WTC11 (cell line): Measurements from ENCODE around the gene KIF5A. TPM values are rescaled to one million over a fixed set of nuclear protein-coding genes. Genes with fewer than 3 reads are reported as not detected.

Source experiments
- ATAC-seq: fragments of 200-7000 bp; cut with Tn5 transposase; 2 replicates; pipeline ENCODE4 v1.10.0; 2021; ENCODE audit warnings: mild to moderate bottlenecking, moderate library complexity
- CTCF ChIA-PET: fragments of 300-600 bp; sonication (Branson Sonifier 250); formaldehyde crosslinking; loops from one replicate; lab custom pipeline; 2021; ENCODE audit warnings: antibody characterized with exemption; lab: Charles Lee
- POLR2A ChIA-PET: fragments of 350-600 bp; sonication (Branson Sonifier 250); formaldehyde crosslinking; loops from one replicate; lab custom pipeline; 2021; ENCODE audit warnings: antibody characterized with exemption; lab: Charles Lee
- DNase-seq: peaks from one replicate; pipeline ENCODE4 v3.0.0; 2021; ENCODE audit warnings: low spot score
- H3K27ac Mint-ChIP-seq: 2 replicates; pipeline ENCODE4 v1.8.0; 2021; ENCODE audit warnings: mixed read lengths
- H3K27me3 Mint-ChIP-seq: 2 replicates; pipeline ENCODE4 v1.8.0; 2021; ENCODE audit warnings: low read depth, mild to moderate bottlenecking, moderate library complexity, mixed read lengths
- H3K36me3 Mint-ChIP-seq: 2 replicates; pipeline ENCODE4 v1.8.0; 2021; ENCODE audit warnings: mixed read lengths
- H3K4me1 Mint-ChIP-seq: 2 replicates; pipeline ENCODE4 v1.8.0; 2022; ENCODE audit warnings: mixed read lengths
- H3K4me3 Mint-ChIP-seq: 2 replicates; pipeline ENCODE4 v1.8.0; 2021; ENCODE audit warnings: mild to moderate bottlenecking, moderate library complexity, mixed read lengths
- H3K9me3 Mint-ChIP-seq: 2 replicates; pipeline ENCODE4 v1.8.0; 2021; ENCODE audit warnings: mixed read lengths
- CREB1 ChIP-seq: sonication (generic); formaldehyde crosslinking; IDR thresholded peaks from 2 replicates; pipeline ENCODE4 v1.8.0; 2023; ENCODE audit warnings: mild to moderate bottlenecking, missing genetic modification reagents
- GABPB1 ChIP-seq: sonication (generic); formaldehyde crosslinking; IDR thresholded peaks from 2 replicates; pipeline ENCODE4 v1.8.1; 2023; ENCODE audit warnings: mild to moderate bottlenecking, missing genetic modification reagents
- GTF2I ChIP-seq: fragments of 250-450 bp; sonication (Bioruptor Pico); conservative IDR thresholded peaks from 2 replicates; pipeline ENCODE4 v1.4.0; 2021; ENCODE audit warnings: mild to moderate bottlenecking
- HMGA2 ChIP-seq: fragments of 250-450 bp; sonication (Bioruptor Pico); IDR thresholded peaks from 2 replicates; pipeline ENCODE4 v1.4.0; 2021; ENCODE audit warnings: mild to moderate bottlenecking, moderate library complexity
- NFYB ChIP-seq: sonication (generic); formaldehyde crosslinking; conservative IDR thresholded peaks from 2 replicates; pipeline ENCODE4 v1.8.0; 2022; ENCODE audit warnings: low read depth, missing genetic modification reagents
- RELA ChIP-seq: sonication (generic); formaldehyde crosslinking; IDR thresholded peaks from 2 replicates; pipeline ENCODE4 v1.8.1; 2022; ENCODE audit warnings: missing genetic modification reagents, mild to moderate bottlenecking, borderline replicate concordance
- TCF7 ChIP-seq: sonication (generic); formaldehyde crosslinking; IDR thresholded peaks from 2 replicates; pipeline ENCODE4 v1.8.0; 2022; ENCODE audit warnings: mild to moderate bottlenecking, low read depth, missing genetic modification reagents, moderate library complexity
- TEAD4 ChIP-seq: sonication (generic); formaldehyde crosslinking; IDR thresholded peaks from 2 replicates; pipeline ENCODE4 v1.8.0; 2022; ENCODE audit warnings: mild to moderate bottlenecking, missing genetic modification reagents
- ZNF121 ChIP-seq: sonication (generic); formaldehyde crosslinking; IDR thresholded peaks from 2 replicates; pipeline ENCODE4 v1.8.0; 2023; ENCODE audit warnings: missing genetic modification reagents
- ZNF263 ChIP-seq: sonication (generic); formaldehyde crosslinking; IDR thresholded peaks from 2 replicates; pipeline ENCODE4 v1.8.1; 2022; ENCODE audit warnings: low read depth, mild to moderate bottlenecking, moderate library complexity, missing genetic modification reagents
- ZNF317 ChIP-seq: sonication (generic); formaldehyde crosslinking; IDR thresholded peaks from 2 replicates; pipeline ENCODE4 v1.8.1; 2023; ENCODE audit warnings: low read depth, mild to moderate bottlenecking, moderate library complexity, missing genetic modification reagents, borderline replicate concordance
- ZNF416 ChIP-seq: fragments of 250-450 bp; sonication (Bioruptor Pico); IDR thresholded peaks from 2 replicates; pipeline ENCODE4 v1.9.0; 2021; ENCODE audit warnings: mild to moderate bottlenecking, inconsistent platforms
- ZNF671 ChIP-seq: fragments of 250-450 bp; sonication (Bioruptor Pico); IDR thresholded peaks from 2 replicates; pipeline ENCODE4 v1.8.0; 2021; ENCODE audit warnings: mild to moderate bottlenecking
- total RNA-seq: library from RNA; stranded (reverse); gene quantifications from 3 replicates; pipeline ENCODE4 v1.2.3, GENCODE V29; 2021
- TF ChIP-seq, protein P1 (sequence below): sonication (generic); formaldehyde crosslinking; IDR thresholded peaks from 2 replicates; pipeline ENCODE4 v1.8.1; 2023; ENCODE audit warnings: mild to moderate bottlenecking, missing genetic modification reagents
- TF ChIP-seq, protein P2 (sequence below): fragments of 250-450 bp; sonication (Bioruptor Pico); IDR thresholded peaks from 2 replicates; pipeline ENCODE4 v1.9.0; 2021; ENCODE audit warnings: mild to moderate bottlenecking
- TF ChIP-seq, protein P3 (sequence below): sonication (generic); formaldehyde crosslinking; conservative IDR thresholded peaks from 2 replicates; pipeline ENCODE4 v1.8.1; 2022; ENCODE audit warnings: mild to moderate bottlenecking, missing genetic modification reagents
- TF ChIP-seq, protein P4 (sequence below): sonication (generic); formaldehyde crosslinking; IDR thresholded peaks from 2 replicates; pipeline ENCODE4 v1.8.0; 2023; ENCODE audit warnings: mild to moderate bottlenecking, missing genetic modification reagents
- TF ChIP-seq, protein P5 (sequence below): sonication (generic); formaldehyde crosslinking; IDR thresholded peaks from 2 replicates; pipeline ENCODE4 v1.8.1; 2022; ENCODE audit warnings: low read depth, mild to moderate bottlenecking, moderate library complexity, missing genetic modification reagents, borderline replicate concordance

KIF5A gene
- total RNA-seq, 1 experiment from 2014 or later: 16.1 TPM

DNA sequence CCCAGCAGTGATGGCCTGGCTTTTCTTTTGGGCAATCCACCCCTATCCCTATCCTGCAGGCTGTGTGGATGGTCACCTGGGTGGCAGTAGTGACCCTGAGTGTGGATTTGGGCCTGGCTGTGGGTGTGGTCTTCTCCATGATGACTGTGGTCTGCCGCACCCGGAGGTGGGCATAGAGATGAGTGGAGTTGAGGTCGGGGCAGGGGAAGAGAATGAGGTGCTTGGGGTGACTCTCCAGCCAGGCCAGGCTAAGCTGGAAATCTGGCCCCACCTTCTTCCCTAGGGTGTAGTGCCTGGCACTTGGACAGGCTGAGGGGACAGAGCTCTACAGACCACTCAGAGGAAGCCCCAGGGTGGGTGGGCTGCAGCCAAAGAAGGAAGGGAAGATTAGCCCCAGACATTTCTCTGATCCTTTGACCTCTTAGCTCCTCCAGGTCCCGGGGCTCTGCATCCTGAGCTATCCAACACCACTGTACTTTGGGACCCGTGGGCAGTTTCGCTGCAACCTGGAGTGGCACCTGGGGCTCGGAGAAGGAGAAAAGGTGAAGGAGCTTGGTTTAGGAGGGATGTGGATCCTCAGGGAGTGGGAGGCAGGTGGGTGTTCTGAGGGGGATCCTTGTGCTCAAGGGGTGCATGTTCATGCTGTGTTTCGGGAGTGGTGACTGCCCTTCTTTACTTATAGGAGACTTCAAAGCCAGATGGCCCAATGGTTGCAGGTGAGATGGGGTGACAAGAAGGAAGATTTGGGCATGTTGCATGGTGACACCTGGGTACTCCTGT lies 74.8 kb downstream of the KIF5A start:
- no peaks in the 10 kb centered on the region for H3K9me3 Mint-ChIP-seq
- H3K36me3 Mint-ChIP-seq: no peaks in the 10 kb centered on the region
- no peak for ATAC-seq
- H3K27me3 Mint-ChIP-seq: peaks cover 100% of the 10 kb centered on the region
- POLR2A ChIA-PET: no interaction called here
- TF ChIP-seq ZNF263 (CRISPR knock-in tag): no peak
- TF ChIP-seq ZNF671 (CRISPR knock-in tag): no peak
- TF ChIP-seq ZNF317 (CRISPR knock-in tag): no peak
- TF ChIP-seq HMGA2 (CRISPR knock-in tag): no peak
- TF ChIP-seq ZNF121 (CRISPR knock-in tag): no peak
- TF ChIP-seq TEAD4 (CRISPR knock-in tag): no peak
- no peak for TF ChIP-seq NFYB (CRISPR knock-in tag)
- TF ChIP-seq, protein P1, sequence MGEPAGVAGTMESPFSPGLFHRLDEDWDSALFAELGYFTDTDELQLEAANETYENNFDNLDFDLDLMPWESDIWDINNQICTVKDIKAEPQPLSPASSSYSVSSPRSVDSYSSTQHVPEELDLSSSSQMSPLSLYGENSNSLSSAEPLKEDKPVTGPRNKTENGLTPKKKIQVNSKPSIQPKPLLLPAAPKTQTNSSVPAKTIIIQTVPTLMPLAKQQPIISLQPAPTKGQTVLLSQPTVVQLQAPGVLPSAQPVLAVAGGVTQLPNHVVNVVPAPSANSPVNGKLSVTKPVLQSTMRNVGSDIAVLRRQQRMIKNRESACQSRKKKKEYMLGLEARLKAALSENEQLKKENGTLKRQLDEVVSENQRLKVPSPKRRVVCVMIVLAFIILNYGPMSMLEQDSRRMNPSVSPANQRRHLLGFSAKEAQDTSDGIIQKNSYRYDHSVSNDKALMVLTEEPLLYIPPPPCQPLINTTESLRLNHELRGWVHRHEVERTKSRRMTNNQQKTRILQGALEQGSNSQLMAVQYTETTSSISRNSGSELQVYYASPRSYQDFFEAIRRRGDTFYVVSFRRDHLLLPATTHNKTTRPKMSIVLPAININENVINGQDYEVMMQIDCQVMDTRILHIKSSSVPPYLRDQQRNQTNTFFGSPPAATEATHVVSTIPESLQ (CRISPR knock-in tag): no peak
- no peak for TF ChIP-seq TCF7
- no peak for TF ChIP-seq RELA (CRISPR knock-in tag)
- TF ChIP-seq GTF2I (CRISPR knock-in tag): no peak
- TF ChIP-seq GABPB1: no peak
- TF ChIP-seq, all 79 proteins: peak for 0
- CTCF ChIA-PET: interaction anchor here (0.9 to 2.0 kb wide), 2 partner anchors 8 to 41 kb away, joined by 3 to 8 read pairs; partner anchors contain the start of gene B4GALNT1
- Mint-ChIP-seq H3K27ac (no peak overlapping the region), H3K4me3 (no peak overlapping the region), H3K4me1 (peaks cover 32% of the 10 kb centered on the region)
- DNase-seq: no peak

DNA sequence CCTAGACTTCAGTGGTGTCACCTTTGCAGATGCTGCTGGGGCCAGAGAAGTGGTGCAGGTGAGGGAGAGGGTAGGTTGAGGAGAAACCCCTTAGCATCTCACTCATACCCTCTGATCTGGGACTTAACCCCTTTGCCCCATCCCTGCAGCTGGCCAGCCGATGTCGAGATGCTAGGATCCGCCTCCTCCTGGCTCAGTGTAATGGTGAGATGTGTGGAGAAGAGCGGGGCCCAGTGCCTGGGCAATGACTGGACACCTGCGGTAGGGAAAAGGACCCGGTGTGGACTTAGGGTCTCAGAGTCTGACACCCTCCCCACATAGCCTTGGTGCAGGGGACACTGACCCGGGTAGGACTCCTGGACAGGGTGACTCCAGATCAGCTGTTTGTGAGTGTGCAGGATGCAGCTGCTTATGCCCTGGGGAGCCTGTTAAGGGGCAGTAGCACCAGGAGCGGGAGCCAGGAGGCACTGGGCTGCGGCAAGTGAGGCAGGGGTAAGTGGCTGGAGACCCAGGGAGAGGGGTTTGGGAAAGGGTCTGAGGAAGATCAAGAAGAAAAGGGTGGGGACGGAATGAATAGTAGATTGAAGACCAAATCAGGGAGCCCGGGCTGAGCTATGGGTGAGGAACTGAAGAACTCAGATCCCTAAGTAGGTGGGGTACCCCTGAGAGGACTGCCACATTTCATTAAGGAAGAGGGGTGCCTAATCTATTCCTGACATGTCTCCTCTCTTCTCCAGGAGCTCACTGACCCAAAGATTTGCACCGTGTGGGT lies 75.6 kb downstream of the KIF5A start:
- Mint-ChIP-seq H3K4me3 (no peak overlapping the region), H3K27me3 (peaks cover 100% of the 10 kb centered on the region), H3K4me1 (peaks cover 27% of the 10 kb centered on the region), H3K9me3 (no peaks in the 10 kb centered on the region), H3K36me3 (no peaks in the 10 kb centered on the region), H3K27ac (no peak overlapping the region)
- ChIA-PET CTCF (interaction anchor here (0.9 to 2.0 kb wide), 2 partner anchors 8 to 42 kb away, joined by 3 to 8 read pairs; partner anchors contain the start of gene B4GALNT1), POLR2A (no interaction called here)
- TF ChIP-seq, protein P2, sequence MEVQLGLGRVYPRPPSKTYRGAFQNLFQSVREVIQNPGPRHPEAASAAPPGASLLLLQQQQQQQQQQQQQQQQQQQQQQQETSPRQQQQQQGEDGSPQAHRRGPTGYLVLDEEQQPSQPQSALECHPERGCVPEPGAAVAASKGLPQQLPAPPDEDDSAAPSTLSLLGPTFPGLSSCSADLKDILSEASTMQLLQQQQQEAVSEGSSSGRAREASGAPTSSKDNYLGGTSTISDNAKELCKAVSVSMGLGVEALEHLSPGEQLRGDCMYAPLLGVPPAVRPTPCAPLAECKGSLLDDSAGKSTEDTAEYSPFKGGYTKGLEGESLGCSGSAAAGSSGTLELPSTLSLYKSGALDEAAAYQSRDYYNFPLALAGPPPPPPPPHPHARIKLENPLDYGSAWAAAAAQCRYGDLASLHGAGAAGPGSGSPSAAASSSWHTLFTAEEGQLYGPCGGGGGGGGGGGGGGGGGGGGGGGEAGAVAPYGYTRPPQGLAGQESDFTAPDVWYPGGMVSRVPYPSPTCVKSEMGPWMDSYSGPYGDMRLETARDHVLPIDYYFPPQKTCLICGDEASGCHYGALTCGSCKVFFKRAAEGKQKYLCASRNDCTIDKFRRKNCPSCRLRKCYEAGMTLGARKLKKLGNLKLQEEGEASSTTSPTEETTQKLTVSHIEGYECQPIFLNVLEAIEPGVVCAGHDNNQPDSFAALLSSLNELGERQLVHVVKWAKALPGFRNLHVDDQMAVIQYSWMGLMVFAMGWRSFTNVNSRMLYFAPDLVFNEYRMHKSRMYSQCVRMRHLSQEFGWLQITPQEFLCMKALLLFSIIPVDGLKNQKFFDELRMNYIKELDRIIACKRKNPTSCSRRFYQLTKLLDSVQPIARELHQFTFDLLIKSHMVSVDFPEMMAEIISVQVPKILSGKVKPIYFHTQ: no peak
- TF ChIP-seq ZNF671 (CRISPR knock-in tag) (no peak), ZNF416 (CRISPR knock-in tag) (no peak), GABPB1 (no peak), ZNF263 (CRISPR knock-in tag) (no peak), CREB1 (no peak)
- TF ChIP-seq, protein P3, sequence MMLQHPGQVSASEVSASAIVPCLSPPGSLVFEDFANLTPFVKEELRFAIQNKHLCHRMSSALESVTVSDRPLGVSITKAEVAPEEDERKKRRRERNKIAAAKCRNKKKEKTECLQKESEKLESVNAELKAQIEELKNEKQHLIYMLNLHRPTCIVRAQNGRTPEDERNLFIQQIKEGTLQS: no peak
- TF ChIP-seq, protein P4, sequence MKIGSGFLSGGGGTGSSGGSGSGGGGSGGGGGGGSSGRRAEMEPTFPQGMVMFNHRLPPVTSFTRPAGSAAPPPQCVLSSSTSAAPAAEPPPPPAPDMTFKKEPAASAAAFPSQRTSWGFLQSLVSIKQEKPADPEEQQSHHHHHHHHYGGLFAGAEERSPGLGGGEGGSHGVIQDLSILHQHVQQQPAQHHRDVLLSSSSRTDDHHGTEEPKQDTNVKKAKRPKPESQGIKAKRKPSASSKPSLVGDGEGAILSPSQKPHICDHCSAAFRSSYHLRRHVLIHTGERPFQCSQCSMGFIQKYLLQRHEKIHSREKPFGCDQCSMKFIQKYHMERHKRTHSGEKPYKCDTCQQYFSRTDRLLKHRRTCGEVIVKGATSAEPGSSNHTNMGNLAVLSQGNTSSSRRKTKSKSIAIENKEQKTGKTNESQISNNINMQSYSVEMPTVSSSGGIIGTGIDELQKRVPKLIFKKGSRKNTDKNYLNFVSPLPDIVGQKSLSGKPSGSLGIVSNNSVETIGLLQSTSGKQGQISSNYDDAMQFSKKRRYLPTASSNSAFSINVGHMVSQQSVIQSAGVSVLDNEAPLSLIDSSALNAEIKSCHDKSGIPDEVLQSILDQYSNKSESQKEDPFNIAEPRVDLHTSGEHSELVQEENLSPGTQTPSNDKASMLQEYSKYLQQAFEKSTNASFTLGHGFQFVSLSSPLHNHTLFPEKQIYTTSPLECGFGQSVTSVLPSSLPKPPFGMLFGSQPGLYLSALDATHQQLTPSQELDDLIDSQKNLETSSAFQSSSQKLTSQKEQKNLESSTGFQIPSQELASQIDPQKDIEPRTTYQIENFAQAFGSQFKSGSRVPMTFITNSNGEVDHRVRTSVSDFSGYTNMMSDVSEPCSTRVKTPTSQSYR (CRISPR knock-in tag): no peak
- TF ChIP-seq, protein P5, sequence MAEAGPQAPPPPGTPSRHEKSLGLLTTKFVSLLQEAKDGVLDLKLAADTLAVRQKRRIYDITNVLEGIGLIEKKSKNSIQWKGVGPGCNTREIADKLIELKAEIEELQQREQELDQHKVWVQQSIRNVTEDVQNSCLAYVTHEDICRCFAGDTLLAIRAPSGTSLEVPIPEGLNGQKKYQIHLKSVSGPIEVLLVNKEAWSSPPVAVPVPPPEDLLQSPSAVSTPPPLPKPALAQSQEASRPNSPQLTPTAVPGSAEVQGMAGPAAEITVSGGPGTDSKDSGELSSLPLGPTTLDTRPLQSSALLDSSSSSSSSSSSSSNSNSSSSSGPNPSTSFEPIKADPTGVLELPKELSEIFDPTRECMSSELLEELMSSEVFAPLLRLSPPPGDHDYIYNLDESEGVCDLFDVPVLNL: no peak
- no peak for DNase-seq
- no peak for ATAC-seq
